Myocyte (in vitro differentiated cells): ENCODE results near the gene DPF3. TPM values are rescaled to one million over a fixed set of nuclear protein-coding genes. Genes with fewer than 3 reads are reported as not detected.
A peak's percentile ranks its signal among the peaks of the same experiment; 100 is the strongest.

Experiments used
- DNase-seq: peaks from one replicate; pipeline ENCODE4 v3.0.0-alpha.2; 2012; ENCODE audit warnings: low read depth
- total RNA-seq: library from RNA; depleted of rRNA; stranded (reverse); fragments of >200 nt; gene quantifications from 2 replicates; pipeline ENCODE4 v1.2.3, GENCODE V29; 2014

The DPF3 gene
- total RNA-seq, 1 donor from 2014 or later = 4.7 TPM

DNA sequence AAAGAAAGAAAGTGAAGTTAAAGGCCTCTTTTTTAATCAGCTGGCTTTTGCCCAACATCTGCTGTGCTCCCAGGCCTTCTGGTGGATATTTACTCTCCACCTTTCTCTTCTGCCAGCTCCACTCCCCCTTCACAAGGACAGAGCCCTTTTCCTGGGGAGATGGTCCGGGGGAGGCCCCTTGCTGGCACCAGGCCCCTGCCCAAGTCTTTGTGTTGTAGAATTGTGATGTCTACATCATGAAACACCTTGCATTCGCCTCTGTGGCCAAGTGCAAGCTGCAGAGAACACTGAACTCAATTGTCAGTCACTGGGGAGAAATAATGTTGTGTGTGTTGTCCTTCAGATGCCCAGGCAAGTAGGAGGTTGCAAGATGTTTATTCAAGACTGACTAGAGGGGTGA lies 150.3 kb downstream of the DPF3 start:
- no peak for DNase-seq

DNA sequence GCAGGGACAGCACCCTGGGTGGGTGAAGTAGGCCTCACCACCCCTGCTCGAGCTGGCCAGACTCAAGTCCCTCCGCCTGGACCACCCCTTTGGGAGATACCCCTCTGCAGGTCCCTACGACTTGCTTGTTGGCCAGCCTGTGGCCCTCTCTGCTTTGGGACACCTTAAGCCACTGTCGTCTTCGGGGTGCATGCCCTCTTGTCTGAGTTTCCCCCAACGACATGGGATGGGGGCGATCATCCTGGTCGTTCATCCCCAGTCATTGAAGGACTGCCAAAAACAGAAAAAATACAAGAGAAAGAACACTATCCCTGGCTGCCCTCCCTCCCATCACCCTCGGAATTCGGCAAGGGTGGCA lies 151.1 kb downstream of the DPF3 start:
- DNase-seq = no peak

GRCh38 chr14:72742118-72742837 lies 151.6 kb downstream of the DPF3 start:
- no peak for DNase-seq

DNA sequence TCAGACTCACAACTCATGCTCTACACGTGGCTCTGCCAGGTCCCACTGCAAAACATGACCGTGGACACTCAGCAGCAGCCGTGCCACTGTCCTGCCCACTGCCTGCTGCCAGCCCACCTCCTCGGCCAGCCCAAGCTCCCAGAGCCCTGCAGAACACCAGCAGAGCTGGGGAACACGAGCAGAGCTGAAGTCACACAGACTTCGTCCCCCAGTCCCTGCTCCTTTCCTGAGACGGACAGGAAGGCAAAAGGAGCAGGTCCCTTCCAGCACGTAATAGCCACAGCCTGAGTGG lies 152.1 kb downstream of the DPF3 start:
- no peak for DNase-seq

DNA sequence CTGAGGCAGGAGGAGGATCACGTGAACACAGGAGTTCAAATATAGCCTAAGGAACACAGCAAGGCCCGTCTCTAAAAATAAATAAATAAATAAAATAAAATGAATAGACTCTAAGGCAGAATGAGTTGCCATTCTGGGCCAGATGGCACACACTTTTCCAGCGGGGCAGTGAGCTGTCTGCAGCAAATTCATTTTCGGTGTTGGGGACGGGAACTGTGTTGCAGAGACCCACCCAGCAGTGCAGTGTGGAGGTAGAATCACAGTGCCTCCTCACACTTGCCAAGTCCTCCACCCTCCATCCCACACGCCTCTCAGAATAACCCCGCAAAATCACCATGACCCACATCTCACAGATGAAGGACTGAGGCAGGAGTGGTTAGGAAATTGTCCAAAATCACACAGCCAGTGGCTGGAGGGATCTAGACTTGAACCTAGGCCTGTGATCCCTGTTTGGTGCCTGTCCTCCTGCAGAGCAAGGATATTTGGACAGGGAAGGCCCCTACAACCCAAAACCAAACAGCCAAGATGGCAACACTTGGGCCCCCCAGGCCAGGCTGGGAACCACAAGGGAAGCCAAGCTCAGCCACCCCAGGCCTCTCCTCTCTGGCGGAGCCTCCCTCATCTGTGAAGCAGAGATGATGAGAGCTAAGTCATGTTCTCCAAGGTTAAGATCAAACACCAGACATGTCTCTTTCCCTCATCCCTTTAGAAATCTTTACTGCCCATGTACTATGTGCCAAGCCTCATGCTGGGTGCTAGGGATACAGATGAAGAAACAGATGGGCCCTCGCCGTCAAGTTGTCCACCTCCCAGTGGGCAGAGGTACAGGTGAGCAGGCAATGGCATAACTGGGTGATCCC lies 152.7 kb downstream of the DPF3 start:
- DNase-seq = no peak

GRCh38 chr14:72740504-72740961 lies 153.4 kb downstream of the DPF3 start:
- DNase-seq = no peak

- DNase-seq = no peak
Observed at GRCh38 chr14:72739446-72740405, 154.2 kb downstream of the DPF3 start.

DNA sequence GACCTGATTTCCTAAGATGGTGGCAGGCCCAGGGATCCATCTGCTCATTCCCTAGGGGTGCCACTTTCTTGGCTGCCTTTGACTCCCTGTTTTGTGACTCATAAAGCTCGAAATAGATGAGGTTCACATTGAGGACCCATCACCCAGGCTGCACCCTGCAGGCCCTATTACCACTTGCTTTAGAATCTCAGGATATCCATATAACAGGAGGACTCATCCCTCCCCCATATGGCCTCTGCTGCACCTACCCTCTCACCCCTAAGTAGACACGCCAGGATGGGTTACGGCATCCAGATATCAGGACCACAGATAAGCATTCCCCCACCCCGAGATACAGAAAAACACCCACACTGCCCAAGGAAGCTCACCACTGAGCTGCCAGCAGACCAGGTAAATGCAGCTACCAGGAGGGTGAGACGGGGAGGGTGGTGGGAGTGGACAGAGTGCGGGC lies 155.7 kb downstream of the DPF3 start:
- peak; percentile 61 for DNase-seq

DNA sequence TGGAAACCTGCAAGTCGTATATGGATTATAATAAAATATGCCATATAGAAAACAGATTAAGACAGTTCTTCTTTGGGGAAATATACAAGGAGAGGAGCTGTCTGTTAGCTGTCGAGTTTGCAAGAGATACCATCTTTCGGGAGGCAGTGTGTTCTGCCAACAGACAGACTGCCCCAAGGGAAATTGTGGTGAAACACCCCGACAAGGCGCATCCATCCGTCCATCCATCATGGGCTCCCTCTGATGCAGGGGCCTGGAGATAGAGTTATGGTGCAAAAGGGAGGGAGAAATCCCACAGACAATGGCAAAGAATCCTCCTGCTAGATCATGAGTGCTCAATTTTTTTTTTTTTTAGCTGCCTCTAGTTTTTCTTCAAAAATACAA lies 156.3 kb downstream of the DPF3 start:
- DNase-seq = no peak

- peak; percentile 53 for DNase-seq
Observed at GRCh38 chr14:72736786-72737559, 156.9 kb downstream of the DPF3 start.

DNA sequence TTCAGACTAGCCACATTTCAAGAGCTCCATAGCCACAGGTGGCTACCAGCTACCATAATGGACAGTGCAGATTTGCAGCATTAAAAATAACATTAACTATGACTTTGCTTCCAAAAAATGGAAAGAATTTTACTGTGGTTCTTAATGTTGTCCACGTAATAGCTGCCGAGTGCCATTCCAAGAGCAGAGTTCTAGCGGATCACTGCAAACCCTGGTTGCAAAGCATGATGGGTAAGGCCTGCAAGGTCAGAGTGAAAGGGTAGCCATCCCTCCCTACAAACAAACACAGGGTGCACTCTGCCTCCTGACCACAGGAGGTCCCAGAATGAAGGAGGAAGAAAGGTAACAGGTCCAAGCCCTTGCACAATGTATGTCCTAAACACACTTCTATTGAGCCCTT lies 157.6 kb downstream of the DPF3 start:
- peak; percentile 85 for DNase-seq

DNA sequence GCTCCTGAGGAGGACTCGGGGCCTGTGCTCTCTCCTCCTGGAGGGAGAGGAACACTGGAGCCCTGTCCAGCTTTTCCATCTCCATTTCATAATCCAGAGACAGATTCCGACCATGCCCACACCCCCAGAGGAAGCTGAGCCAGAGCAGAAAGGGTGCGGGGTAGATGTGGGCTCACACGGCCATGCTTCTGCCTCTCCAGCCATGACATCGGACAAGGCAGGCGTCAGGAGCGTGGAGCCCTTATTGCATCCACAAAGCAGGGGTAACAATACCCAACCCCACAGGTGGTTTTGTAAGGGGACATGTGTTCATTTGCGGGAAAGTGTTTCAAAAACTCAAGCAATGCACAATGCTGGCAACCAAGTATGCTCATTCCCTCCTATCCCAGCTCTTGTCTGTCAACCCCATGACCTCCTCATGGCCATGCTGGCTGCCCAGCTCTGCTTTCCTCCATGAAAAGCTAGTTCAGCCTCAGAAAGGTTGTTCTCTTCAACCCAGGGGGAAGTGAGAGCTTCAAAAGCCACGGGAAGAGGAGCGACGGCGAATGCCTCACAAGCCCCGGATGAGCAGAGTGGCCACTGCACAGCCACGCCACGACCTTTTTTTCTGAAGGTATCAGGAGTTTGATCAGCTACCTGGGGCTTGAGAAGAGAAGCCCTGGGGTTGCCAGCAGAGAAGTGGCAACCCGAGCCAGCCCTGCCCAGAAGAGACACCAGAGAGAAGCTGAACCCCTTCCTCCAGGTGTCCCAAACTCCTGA lies 161.7 kb downstream of the DPF3 start:
- no peak for DNase-seq

DNA sequence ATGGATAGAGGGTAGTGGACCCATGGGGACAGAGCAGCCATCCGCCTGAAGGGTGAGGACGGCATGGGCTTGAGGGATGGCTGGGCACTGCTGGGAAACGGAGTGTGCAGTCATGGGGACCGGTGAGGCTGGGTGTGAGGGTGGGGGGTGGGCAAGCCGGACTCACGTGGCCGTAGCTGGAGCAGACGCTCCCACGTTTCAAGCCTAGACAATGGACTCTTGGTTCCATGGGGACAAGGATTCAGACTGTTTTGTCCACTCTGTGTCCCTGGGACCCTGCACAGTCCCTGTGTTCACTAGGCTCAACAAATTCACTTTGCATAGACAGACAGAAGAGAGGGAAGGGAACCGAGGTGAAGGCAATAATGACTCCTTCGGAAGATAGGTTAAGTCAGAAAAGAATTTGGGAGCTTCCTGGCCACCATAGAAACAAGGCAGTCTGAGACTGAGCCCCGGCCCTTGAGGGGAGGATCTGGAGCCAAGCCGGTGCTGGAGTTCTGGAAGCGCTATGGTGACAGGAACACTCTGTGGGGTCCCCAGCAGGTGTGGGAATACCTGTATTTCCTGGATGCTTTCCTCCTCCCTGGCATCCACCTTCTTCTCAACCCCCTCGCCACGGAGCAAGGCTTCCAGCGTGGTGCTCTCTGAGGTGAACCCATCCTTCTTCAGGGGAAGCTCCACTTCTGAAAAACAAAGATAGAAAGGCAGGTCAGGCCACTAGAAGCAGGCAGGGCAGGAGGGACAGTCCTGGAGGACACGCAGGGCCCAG lies 162.5 kb downstream of the DPF3 start:
- DNase-seq = no peak

GRCh38 chr14:72730468-72730867 lies 163.4 kb downstream of the DPF3 start:
- no peak for DNase-seq

GRCh38 chr14:72726444-72726843 lies 167.5 kb downstream of the DPF3 start:
- no peak for DNase-seq

GRCh38 chr14:72723858-72724530 lies 169.9 kb downstream of the DPF3 start:
- DNase-seq = no peak

DNA sequence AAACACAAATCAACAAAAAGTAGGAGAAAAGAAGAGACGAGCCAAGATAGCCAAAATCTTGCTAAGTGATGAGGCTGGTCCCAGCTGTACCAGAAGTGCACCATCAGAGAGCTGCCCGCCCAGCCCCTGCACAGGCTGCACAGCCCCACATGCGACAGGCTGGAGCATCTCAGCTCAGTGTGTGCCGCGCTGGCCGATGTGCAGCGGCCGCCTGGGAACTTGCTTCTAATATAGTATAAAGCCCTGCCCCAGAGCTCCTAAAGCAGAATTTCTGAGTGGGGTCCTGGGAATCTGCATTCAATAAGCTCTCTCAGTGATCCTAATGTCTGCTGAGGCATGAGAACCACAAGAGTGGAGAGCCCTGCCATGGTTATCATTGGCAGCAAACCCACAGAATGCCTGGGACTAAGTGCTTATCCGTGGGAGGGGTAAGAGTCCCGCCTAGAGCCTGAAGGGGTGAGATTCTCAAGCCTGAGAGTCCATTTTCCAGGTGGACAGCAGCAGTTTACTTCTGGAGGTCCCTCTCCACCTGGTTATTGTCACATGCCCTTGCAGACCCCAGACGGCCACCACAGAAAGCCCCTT lies 171.6 kb downstream of the DPF3 start:
- no peak for DNase-seq

DNA sequence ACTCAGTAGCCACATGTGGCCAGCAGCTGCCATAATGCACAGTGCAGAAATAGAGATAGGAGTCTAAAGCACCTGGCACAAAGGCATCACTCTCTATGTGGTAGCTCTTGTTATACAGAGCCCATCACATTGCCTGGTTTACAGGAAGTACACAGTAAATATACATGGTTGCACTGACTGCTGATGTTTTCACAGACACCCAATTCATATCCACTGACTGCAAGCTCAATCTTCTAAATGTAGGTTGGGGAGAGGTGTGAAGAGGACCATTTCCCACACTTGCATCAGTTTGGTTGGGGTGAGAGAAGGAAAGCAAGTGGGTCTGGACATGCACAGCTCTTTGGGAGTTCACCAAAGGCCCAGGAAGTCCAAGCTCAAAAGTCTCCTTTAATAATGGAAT lies 172.8 kb downstream of the DPF3 start:
- no peak for DNase-seq
